AG04450 (cell line): ENCODE measurements around the gene LBX2. TPM values are rescaled to one million over a fixed set of nuclear protein-coding genes. Genes with fewer than 3 reads are reported as not detected.
"Not testable (repeated sequence)": the region's sequence is repeated elsewhere in the genome, so short reads cannot be mapped to it uniquely, and the experiment has no call there.

ENCODE experiments used
- CTCF ChIA-PET: fragments of 300-600, 350-600 bp; formaldehyde crosslinking; extraction: SDS; loops from one replicate; lab custom pipeline; 2022; ENCODE audit warnings: antibody characterized with exemption, inconsistent platforms; lab: Charles Lee
- POLR2A ChIA-PET: fragments of 350-600 bp; formaldehyde crosslinking; extraction: SDS; loops from one replicate; lab custom pipeline; 2021; ENCODE audit warnings: antibody characterized with exemption, inconsistent platforms; lab: Yijun Ruan, JAX
- DNase-seq: peaks from one replicate; pipeline ENCODE4 v3.0.0-alpha.2; 2011; ENCODE audit warnings: low read depth, low spot score
- H3K27ac ChIP-seq: one replicate; pipeline ENCODE4 v1.5.1; 2012; ENCODE audit warnings: low read depth, low read length, control low read depth
- H3K27me3 ChIP-seq: one replicate; pipeline ENCODE4 v1.6.0; 2012; ENCODE audit warnings: low read length; ENCODE audit not compliant: control insufficient read depth, insufficient read depth
- H3K4me3 ChIP-seq: 2 replicates; pipeline ENCODE4 v1.5.1; 2011; ENCODE audit warnings: mild to moderate bottlenecking, low read depth, low read length, control low read depth
- H3K9me3 ChIP-seq: 2 replicates; pipeline ENCODE4 v1.5.1; 2012; ENCODE audit warnings: low read length; ENCODE audit not compliant: control insufficient read depth, insufficient read depth
- polyA plus RNA-seq: library from polyadenylated mRNA; depleted of rRNA; stranded (reverse); fragments of >200 nt; gene quantifications from 2 replicates; pipeline ENCODE4 v1.2.3, GENCODE V29; 2011
- TF ChIP-seq, protein P1 (sequence below): IDR thresholded peaks from 2 replicates; pipeline ENCODE4 v1.5.1; 2011; ENCODE audit warnings: low read depth, low read length, control low read depth, inconsistent platforms

Gene LBX2
- polyA plus RNA-seq, 1 experiment = 0.86 TPM

DNA sequence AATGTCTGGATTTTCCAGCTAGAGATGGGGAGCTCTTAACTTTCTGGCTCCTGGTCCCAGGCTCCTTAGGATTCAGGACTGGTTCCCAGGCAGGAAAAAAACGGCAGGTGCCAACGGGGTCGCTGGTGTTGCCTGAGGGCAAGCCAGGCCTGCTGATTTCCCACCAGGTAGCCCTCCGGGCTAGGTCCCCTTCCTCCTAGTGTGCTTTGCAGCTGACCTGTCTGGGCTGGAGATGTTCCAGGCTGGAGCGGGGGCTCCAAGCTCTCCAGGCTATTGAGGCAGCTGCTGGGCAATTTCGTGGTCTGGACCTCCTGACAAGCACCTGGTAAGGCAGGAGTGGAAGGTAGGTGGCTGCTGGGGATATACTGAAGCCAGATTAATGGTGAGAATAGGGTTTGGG lies 24.9 kb downstream of the LBX2 start:
- TF ChIP-seq, protein P1, sequence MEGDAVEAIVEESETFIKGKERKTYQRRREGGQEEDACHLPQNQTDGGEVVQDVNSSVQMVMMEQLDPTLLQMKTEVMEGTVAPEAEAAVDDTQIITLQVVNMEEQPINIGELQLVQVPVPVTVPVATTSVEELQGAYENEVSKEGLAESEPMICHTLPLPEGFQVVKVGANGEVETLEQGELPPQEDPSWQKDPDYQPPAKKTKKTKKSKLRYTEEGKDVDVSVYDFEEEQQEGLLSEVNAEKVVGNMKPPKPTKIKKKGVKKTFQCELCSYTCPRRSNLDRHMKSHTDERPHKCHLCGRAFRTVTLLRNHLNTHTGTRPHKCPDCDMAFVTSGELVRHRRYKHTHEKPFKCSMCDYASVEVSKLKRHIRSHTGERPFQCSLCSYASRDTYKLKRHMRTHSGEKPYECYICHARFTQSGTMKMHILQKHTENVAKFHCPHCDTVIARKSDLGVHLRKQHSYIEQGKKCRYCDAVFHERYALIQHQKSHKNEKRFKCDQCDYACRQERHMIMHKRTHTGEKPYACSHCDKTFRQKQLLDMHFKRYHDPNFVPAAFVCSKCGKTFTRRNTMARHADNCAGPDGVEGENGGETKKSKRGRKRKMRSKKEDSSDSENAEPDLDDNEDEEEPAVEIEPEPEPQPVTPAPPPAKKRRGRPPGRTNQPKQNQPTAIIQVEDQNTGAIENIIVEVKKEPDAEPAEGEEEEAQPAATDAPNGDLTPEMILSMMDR = no peak
- H3K9me3 ChIP-seq = no peaks in the 10 kb centered on the region; the same call in 1 of the 2 replicates
- H3K27me3 ChIP-seq = no peaks in the 10 kb centered on the region
- H3K4me3 ChIP-seq = no peak overlapping the region
- DNase-seq = no peak
- ChIA-PET POLR2A (interaction anchor here (0.8 kb wide), 1 partner anchor 17 kb away, joined by 3 read pairs; no protein-coding TSS in a partner anchor), CTCF (interaction anchor here (0.6 to 0.9 kb wide), 3 partner anchors 9 to 170 kb away, joined by 3 to 4 read pairs (median 3); no protein-coding TSS in a partner anchor)
- no peak overlapping the region for H3K27ac ChIP-seq

DNA sequence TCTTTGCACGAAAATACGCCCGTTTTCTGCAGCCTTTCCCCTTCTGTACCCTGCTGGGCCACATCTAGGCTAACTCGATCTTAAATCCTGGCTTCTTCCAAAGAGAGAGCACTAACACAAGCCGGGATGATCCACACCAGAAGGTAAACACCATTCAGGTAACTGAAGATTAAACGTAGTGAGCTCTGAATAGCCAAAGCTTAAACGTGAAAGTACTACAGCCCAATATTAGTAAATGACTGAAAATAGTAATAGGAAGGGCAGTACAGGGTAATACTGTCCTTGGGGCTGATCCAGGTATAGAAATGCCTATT lies 26.5 kb downstream of the LBX2 start:
- Histone ChIP-seq H3K9me3 (no peaks in the 10 kb centered on the region; the same call in 1 of the 2 replicates), H3K27ac (peak overlapping the region; percentile 89), H3K27me3 (no peaks in the 10 kb centered on the region), H3K4me3 (peak overlapping the region; percentile 89)
- DNase-seq = no peak
- TF ChIP-seq, protein P1 = no peak
- ChIA-PET CTCF (interaction anchor here (0.9 to 1.1 kb wide), 2 partner anchors 10 to 13 kb away, joined by 3 to 6 read pairs; partner anchors contain the start of genes CCDC142 and TTC31), POLR2A (interaction anchor here (0.8 to 2.9 kb wide), 4 partner anchors 9 to 31 kb away, joined by 3 to 13 read pairs (median 11); partner anchors contain the start of genes CCDC142, INO80B, TTC31 and WBP1)

DNA sequence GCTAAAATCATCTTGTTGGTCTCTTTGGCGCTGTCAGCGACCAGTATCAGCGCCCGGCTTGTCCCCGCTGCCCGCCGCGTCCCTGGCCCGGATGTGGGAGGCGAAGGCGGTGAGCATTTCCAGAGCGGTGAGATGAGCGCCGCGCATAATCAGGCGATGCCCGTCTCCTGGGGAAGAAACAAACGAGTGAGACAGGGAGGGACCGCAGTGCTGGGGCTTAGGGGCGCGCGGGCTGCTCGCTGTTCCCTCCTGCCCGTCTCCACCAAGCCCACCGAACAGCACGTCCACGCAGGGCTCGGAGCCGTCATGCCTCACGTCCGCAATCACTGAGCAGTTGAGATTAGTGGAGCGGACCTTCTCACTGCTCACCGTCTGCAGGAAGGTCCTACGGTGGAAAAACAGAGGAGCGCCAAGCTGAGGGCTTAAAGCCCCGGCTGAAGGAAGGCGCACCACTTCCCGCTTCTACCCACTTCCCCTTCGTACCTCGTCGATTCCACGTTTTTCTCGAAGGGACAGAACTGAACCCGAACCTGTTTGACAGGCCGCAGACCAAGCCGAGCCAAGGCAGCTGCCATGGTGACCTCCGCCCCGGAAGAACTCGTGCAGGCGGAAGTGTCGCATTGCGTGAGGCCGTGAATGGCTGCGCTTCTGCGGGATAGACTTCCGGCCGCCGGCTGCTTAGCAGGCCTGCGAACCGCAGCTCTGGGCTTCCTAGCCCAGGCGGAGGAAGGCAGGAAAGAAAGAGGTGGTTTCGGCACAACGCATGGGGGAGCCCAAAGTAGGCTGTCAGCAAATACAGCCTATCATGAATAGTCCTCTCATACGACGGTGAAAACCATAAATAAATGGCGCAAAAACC lies 27.1 kb downstream of the LBX2 start, which contains the start of gene MRPL53:
TSS of gene MRPL53 (minus strand) at position 595 of the 859 bp plus-strand sequence. CDS start at position 575, 20 bp downstream.
- CTCF ChIA-PET = interaction anchor here (0.9 to 1.4 kb wide), 3 partner anchors 11 to 12 kb away, joined by 3 to 6 read pairs (median 5); partner anchors contain the start of genes CCDC142 and TTC31
- H3K4me3 ChIP-seq = peak within 1 kb of the TSS; percentile 89
- TF ChIP-seq, protein P1 = no peak
- no peaks in the 10 kb centered on the region for H3K27me3 ChIP-seq
- peak within 1 kb of the TSS; percentile 89 for H3K27ac ChIP-seq
- peak; percentile 83 for DNase-seq
- H3K9me3 ChIP-seq = no peaks in the 10 kb centered on the region; the same call in 1 of the 2 replicates
- POLR2A ChIA-PET = interaction anchor here (0.8 to 2.9 kb wide), 4 partner anchors 10 to 32 kb away, joined by 3 to 13 read pairs (median 11); partner anchors contain the start of genes CCDC142, INO80B, TTC31 and WBP1

DNA sequence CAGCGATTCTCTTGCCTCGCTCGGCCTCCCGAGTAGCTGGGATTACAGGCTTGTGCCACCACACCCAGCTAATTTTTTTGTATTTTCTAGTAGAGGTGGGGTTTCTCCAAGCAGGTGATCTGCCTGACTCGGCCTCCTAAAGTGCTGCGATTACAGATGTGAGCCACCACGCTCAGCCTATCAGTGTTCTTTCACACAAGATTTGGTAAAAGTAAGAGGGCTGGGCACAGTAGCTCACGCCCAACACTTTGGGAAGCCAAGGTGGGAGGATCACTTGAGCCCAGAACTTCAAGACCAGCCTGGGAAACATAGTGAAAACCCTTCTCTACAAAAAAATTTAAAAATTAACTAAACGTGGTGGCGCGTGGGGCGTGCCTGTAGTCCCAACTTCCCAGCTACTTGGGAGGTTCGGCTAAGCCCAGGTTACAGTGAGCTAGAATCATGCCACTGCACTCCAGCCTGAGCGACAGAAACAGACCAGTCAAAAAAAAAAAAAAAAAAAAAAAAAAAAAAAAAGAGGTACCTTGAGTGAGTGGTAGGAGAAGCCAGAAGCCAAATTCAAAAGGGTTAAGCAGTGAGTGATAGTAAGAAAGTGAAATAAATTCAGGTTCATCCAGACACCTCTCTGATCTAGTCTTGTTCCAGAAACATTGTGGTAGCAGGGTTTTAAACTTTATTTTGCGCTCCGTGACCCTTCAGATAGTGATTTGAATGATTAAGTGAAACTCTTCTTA lies 27.9 kb downstream of the LBX2 start:
- Histone ChIP-seq H3K27ac (peak overlapping the region; percentile 89), H3K9me3 (no peaks in the 10 kb centered on the region; the same call in 1 of the 2 replicates), H3K27me3 (no peaks in the 10 kb centered on the region), H3K4me3 (peak overlapping the region; percentile 89)
- TF ChIP-seq, protein P1 = no peak
- POLR2A ChIA-PET = interaction anchor here (2.9 kb wide), 1 partner anchor 13 kb away, joined by 13 read pairs; the partner anchor contains the start of gene WBP1
- CTCF ChIA-PET = interaction anchor here (0.6 to 1.4 kb wide), 3 partner anchors 12 to 118 kb away, joined by 3 to 5 read pairs (median 4); partner anchors contain the start of genes CCDC142, INO80B and TTC31
- no peak for DNase-seq

DNA sequence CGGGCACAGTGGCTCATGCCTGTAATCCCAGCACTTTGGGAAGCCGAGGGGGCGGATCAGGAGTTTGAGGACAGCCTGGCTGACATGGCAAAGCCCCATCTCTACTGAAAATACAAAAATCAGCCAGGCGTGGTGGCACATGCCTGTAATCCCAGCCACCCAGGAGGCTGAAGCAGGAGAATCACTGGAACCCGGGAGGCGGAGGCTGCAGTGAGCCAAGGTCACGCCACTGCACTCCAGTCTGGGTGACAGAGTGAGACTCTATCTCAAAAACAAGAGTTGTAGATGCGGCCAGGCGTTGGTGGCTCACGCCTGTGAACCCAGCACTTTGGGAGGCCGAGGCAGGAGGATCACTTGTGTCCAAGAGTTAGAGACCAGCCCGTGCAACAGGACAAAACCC lies 28.7 kb downstream of the LBX2 start:
- not testable (repeated sequence) for H3K27ac ChIP-seq, H3K4me3 ChIP-seq, H3K27me3 ChIP-seq, DNase-seq, H3K9me3 ChIP-seq
- ChIA-PET CTCF (interaction anchor here (0.6 to 1.4 kb wide), 2 partner anchors 12 to 16 kb away, joined by 3 to 5 read pairs; partner anchors contain the start of genes CCDC142, INO80B and TTC31), POLR2A (interaction anchor here (2.9 kb wide), 1 partner anchor 12 kb away, joined by 13 read pairs; the partner anchor contains the start of gene WBP1)
